ENCODE results near the gene AOX1.
"Not testable (repeated sequence)": the region's sequence is repeated elsewhere in the genome, so short reads cannot be mapped to it uniquely, and the experiment has no call there.

The AOX1 gene

DNA sequence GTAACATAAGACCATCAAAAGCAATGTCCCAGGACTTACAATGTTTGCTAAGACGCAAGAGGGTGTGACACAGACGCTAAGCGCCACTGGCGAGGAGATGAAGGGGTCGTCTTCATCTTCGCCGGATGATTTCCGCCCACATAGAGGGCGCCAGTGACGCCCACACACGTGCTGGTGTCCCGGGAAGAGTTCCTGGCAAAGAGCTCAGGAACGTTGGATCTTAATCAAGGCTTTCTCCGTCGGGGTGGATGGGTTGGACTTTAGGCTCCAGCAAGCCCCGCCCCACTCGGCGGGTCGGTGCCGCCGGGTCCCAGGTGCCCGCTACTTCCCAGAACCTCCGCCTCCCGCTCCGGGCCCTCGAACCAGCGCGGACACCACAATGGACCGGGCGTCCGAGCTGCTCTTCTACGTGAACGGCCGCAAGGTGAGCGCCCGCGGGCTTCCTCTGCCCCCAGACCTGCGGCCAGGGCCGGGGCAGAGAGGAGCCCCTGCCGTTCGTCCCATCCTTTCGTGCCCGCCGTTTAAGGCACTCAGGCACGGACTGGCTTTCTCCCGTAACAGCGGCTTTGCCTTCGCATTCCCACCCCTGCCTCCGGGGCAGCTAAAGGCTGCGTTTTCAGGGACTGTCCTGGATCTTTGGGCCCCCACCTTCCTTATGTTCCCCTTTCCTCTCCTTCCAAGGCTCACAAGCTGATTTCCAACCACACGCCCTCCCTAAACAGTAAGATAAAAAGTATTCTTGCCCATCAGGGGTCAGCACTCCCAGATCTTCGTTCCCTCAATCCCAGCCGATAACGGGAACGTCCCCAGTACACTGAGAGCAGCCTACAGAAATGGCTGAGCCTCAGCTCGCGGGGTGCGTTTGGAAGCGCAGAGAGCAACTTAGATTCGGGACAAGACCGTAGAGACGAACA lies at the start of gene AOX1:
Gene AOX1, plus strand, starts transcription at position 285 of the 914 bp plus-strand sequence. Its CDS starts 95 bp downstream, at position 380.
- peak; percentile 75 for DNase-seq

DNA sequence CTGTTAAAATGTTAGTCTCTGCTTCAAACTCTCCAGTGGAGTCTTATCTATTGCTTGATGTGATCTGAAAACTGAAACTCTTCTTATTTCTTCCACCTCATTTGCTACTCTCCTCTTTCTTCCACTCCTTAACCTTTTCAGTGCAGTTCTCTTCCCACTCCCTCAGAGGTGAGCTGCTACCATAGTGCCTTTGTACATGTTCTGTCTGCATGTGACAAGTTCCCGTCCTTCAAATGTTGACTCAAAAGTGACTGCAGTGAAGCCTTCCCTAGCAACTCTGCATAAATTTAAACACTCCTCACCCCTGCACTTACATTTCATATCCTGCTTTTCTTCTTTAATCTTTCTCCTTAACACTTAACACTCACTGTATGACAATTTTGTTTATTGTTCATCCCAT lies 47.7 kb upstream of the AOX1 start:
- no peak for DNase-seq

DNA sequence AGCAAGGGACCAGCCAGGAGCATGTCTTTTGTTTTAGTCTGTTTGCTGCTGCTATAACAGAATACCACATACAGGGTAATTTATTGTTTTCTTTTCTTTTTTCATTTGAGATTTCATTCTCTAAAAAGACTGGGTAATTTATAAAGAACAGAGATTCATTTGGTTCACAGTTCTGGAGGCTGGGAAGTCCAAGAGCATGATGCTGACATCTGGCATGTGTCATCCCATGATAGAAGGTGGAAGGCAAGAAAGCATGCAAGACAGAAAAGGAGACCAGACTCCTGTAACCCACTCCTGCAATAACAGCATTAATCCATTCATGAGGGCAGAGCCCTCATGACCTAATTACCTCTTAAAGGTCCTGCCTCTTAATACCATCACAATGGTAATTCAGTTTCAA lies 45.0 kb upstream of the AOX1 start:
- DNase-seq, result no peak

DNA sequence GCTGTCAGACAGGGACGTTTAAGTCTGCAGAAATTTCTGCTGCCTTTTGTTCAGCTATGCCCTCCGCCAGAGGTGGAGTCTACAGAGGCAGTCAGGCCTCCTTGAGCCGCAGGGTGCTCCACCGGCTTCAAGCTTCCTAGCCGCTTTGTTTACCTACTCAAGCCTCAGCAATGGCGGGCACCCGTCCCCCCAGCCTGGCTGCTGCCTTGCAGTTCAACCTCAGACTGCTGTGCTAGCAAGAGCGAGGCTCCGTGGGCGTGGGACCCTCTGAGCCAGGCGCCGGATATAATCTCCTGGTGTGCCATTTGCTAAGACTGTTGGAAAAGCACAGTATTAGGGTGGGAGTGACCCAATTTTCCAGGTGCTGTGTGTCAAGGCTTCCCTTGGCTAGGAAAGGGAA lies 19.2 kb upstream of the AOX1 start:
- DNase-seq, result not testable (repeated sequence)

DNA sequence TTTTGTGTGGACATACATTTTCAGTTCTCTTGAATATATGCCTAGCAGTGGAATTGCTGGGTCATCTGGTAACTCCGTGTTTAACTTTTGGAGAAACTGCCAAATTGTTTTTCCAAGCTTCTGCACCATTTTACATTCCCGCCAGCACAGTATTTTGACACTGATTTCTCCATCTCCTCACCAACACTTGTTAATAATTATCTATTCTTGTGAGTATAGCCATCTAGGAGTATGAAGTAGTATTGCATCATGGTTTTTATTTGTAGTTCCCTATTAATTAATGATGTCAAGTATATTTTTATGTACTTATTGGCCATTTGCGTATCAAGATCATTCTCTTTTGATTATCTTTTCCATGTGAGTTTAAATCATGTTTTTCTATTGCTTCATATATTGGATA lies 17.9 kb upstream of the AOX1 start:
- no peak for DNase-seq

- DNase-seq, result no peak
Observed at GRCh38 chr2:200575957-200576356, 9.9 kb upstream of the AOX1 start.

GRCh38 chr2:200577027-200577426 lies 8.8 kb upstream of the AOX1 start:
- DNase-seq, result no peak

DNA sequence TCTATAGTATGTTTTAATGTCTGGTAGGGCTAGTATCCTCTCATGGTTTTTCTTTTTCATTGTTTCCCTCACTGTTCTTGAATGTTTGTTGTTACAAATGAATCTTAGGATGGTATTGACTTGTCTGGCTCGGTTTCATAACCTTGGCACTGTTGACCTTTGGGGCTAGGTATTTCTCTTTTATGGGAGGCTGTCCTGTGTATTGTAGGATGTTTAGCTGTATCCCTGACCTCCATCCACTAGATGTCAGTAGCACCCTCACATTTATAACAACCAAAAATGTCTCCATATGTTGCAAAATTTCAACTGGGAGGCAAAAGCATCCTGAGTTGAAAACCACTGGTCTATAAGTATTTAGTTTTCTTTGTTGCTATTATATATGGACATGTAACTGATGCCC lies 7.0 kb upstream of the AOX1 start:
- DNase-seq, result no peak

DNA sequence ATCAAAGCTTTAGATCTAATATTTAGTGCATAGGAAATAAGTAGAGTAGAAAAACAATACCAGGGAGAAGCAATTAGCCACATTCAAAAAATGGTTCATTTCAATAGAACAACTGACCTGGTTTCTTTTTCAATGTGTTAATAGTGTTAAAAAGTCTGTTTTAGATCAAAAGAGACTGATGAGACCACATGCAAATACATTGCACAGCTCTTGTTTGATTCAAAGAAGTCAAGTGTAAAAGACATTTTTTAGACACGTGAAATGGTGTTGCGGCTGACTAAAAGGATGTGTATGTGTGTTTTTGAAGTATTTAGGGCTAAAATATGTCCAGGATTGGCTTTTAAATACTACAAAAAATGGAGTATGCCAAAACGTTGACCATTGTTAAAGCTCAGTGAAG lies 1.2 kb upstream of the AOX1 start:
- DNase-seq, result no peak

- DNase-seq, result no peak
Observed at GRCh38 chr2:200585340-200585729, 479 bp upstream of the AOX1 start.

DNA sequence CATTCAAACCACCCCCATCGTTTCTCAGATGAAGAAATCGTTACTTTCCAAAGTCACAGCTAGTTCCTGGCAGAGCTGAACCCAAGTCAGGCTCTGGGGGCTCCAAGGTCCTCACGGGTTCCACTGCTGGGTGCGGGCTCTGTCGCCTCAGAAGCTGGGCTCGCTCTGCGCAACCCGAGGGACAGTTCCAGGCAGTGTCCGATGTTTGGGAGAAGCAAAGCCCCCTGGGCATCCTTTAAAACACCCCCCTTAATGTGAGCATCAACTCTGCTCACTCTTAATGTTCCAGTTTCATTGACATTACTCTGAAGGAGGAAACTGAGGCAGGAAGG lies 796 bp downstream of the AOX1 start:
- DNase-seq, result peak; percentile 32

- DNase-seq, result no peak
Observed at GRCh38 chr2:200587007-200587616, 1.3 kb downstream of the AOX1 start.

- DNase-seq, result no peak
Observed at GRCh38 chr2:200588076-200588678, 2.4 kb downstream of the AOX1 start.

- DNase-seq, result no peak
Observed at GRCh38 chr2:200590090-200590489, 4.3 kb downstream of the AOX1 start.

DNA sequence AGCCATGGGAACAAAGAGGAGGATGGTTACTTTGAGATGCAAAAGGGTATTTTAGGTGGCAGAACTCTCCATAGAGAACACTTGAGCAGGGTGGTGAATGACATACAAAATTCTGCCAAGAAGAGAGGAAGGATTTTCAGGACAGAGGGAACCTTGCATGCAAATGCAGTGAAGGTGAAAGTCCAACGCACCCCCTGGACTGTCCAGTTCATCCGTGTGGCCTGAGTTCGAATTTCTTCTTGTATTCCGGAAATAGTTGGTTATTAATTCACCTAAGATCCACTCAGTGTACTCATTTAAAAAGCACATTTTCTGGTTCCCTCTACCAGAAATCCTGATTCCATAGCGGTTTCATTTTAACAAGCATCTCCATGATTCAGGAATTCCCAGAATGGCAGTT lies 5.5 kb downstream of the AOX1 start:
- no peak for DNase-seq

GRCh38 chr2:200592406-200593075 lies 6.7 kb downstream of the AOX1 start:
- DNase-seq, result no peak

GRCh38 chr2:200593905-200594304 lies 8.1 kb downstream of the AOX1 start:
- no peak for DNase-seq

GRCh38 chr2:200595913-200596312 lies 10.1 kb downstream of the AOX1 start:
- DNase-seq, result no peak

- no peak for DNase-seq
Observed at GRCh38 chr2:200596774-200597570, 11.2 kb downstream of the AOX1 start.

DNA sequence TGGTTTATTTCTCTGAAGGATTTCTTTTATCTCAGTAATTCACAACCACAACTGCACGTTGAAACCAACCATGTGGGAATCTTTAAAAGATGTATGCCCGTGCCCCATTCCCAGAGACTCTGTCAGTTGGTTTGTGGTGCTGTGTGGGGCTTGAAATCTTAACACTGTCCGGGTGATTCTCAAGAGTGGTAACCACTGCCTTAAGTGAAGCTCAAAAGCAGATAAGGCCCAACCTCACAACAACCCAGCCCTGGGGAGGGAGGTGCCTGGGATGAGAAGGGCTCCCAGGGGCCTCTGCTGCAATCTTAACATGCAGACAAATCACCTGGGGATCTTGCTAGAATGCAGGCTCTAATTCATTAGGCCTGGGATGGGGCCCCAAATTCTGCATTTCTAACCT lies 13.4 kb downstream of the AOX1 start:
- DNase-seq, result no peak

DNA sequence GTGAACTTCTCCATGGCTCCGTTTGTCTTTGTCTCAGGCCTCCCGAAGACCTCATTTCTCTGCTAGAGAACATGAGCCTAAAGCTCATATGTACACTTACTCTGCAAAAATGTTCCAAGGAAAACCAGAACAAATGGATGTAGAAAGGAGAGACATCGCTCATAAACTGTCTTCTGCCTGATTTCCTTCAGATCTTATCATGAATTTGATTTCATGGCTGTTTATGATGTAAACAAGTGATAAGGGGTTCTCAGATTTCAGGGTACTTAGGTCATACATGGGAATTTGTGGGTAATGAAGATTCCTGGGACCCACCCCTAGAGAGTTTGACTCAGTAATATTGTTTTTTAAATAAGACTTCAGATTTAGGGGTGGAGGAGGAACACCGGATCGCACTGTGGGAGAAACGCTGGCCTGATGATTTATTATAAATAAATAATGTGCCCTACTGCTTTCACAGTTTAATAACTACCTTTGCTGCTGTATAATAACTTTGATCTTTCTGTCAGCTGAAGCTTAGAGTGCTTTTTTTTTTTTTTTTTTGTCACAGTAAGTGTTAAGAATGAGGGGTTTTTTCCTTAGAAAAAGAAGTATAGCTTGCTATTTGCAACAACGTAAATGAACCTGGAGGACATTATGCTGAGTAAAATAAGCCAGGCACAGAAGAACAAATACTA lies 14.9 kb downstream of the AOX1 start:
- DNase-seq, result no peak

DNA sequence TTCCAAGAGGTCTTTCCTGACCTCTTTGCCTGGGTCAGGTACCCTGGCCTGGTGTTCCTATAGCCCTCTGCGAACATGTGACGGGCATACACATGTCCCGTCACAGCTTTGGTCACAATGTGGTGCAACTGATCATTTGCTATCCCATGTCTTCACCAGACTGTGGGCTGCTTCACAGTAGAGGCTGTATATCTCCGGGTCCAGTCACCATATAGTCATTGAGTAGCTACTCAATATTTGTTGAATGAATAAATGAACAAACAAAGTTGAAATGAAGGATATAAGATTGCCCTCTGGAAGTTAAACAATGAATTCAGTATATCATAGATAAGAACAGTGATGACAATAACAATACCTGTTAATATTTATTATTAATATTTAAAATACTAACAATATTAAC lies 16.8 kb downstream of the AOX1 start:
- DNase-seq, result no peak

Measured in left hindlimb (tissue), 1 donor.